GM21723 (cell line): ENCODE measurements around the gene CAMK4.
A peak's percentile ranks its signal among the peaks of the same experiment; 100 is the strongest.
"Not testable (repeated sequence)": the region's sequence is repeated elsewhere in the genome, so short reads cannot be mapped to it uniquely, and the experiment has no call there.

Source experiments
- ATAC-seq: cut with Tn5 transposase; IDR thresholded peaks from one replicate; pipeline ENCODE4 v1.9.1; 2021; ENCODE audit warnings: mild to moderate bottlenecking, moderate library complexity; ENCODE audit not compliant: unreplicated experiment

CAMK4 gene

GRCh38 chr5:111254613-111255012 is 30.4 kb downstream of the CAMK4 start:
- ATAC-seq, result peak; percentile 71

- ATAC-seq, result peak; percentile 5
Measured at GRCh38 chr5:111255169-111255568, 31.0 kb downstream of the CAMK4 start.

- ATAC-seq, result no peak
Measured at GRCh38 chr5:111256128-111256527, 31.9 kb downstream of the CAMK4 start.

- not testable (repeated sequence) for ATAC-seq
Measured at GRCh38 chr5:111257610-111258009, 33.4 kb downstream of the CAMK4 start.

- no peak for ATAC-seq
Measured at GRCh38 chr5:111259636-111260035, 35.5 kb downstream of the CAMK4 start.

- no peak for ATAC-seq
Measured at GRCh38 chr5:111261610-111262009, 37.4 kb downstream of the CAMK4 start.

- ATAC-seq, result no peak
Measured at GRCh38 chr5:111262153-111262552, 38.0 kb downstream of the CAMK4 start.

- no peak for ATAC-seq
Measured at GRCh38 chr5:111262815-111263214, 38.6 kb downstream of the CAMK4 start.

GRCh38 chr5:111266491-111266890 is 42.3 kb downstream of the CAMK4 start:
- no peak for ATAC-seq

GRCh38 chr5:111268300-111268699 is 44.1 kb downstream of the CAMK4 start:
- no peak for ATAC-seq

GRCh38 chr5:111271885-111272284 is 47.7 kb downstream of the CAMK4 start:
- ATAC-seq, result no peak

- ATAC-seq, result no peak
Measured at GRCh38 chr5:111277061-111277460, 52.9 kb downstream of the CAMK4 start.

- ATAC-seq, result peak; percentile 69
Measured at GRCh38 chr5:111278858-111279504, 54.8 kb downstream of the CAMK4 start.

- peak; percentile 64 for ATAC-seq
Measured at GRCh38 chr5:111280282-111280951, 56.2 kb downstream of the CAMK4 start.

- ATAC-seq, result no peak
Measured at GRCh38 chr5:111282798-111283197, 58.6 kb downstream of the CAMK4 start.

- no peak for ATAC-seq
Measured at GRCh38 chr5:111284825-111285224, 60.6 kb downstream of the CAMK4 start.

GRCh38 chr5:111294551-111294950 is 70.4 kb downstream of the CAMK4 start:
- no peak for ATAC-seq

- ATAC-seq, result no peak
Measured at GRCh38 chr5:111295649-111296048, 71.5 kb downstream of the CAMK4 start.

GRCh38 chr5:111296570-111296969 is 72.4 kb downstream of the CAMK4 start:
- ATAC-seq, result no peak

GRCh38 chr5:111299067-111299481 is 74.9 kb downstream of the CAMK4 start:
- ATAC-seq, result no peak

- ATAC-seq, result no peak
Measured at GRCh38 chr5:111299831-111300432, 75.7 kb downstream of the CAMK4 start.

- ATAC-seq, result no peak
Measured at GRCh38 chr5:111301264-111301663, 77.1 kb downstream of the CAMK4 start.
